Measurements from ENCODE around the gene TMEM94.

DNA sequence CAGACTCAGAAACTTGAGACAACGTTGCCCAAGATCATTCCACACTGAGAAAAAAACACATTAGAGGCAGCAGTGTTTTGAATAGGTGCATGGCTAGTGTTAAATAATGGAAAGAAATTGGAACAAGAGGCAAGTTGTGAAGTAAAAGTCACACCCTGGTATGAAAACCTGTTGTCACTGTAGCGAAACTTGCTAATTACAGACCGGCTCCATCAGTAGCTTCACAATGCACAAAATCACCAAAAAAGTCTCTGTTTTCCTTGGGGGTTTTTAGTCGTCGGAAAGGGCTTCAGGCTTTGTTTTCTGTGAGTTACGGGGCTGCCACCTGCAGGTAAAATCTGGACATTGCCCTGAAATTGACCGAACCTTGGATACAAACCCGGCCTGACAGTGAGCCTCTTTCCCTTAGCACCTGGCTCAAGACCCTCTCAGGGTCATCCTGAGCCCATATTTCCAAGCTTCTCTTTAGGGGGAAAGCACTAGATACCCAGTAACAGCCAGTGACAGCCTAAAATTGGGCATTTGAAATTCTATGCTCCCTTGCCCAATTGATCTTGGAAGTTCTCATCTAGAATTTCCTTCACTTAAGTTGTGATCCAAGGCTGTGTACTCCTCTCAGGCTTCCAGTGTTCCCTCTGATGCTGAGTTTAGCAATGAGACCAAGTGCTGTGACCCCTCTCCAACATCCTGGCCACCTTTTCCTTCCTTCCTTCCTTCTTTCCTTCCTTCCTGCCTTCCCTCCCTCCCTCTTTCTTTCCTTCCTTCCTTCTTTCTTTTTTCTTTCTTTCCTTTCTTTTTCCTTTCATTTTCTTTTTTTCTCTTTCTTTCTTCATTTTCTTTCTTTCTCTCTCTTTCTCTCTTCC, 43.7 kb upstream of the TMEM94 start:
- TF ChIP-seq, protein P1, sequence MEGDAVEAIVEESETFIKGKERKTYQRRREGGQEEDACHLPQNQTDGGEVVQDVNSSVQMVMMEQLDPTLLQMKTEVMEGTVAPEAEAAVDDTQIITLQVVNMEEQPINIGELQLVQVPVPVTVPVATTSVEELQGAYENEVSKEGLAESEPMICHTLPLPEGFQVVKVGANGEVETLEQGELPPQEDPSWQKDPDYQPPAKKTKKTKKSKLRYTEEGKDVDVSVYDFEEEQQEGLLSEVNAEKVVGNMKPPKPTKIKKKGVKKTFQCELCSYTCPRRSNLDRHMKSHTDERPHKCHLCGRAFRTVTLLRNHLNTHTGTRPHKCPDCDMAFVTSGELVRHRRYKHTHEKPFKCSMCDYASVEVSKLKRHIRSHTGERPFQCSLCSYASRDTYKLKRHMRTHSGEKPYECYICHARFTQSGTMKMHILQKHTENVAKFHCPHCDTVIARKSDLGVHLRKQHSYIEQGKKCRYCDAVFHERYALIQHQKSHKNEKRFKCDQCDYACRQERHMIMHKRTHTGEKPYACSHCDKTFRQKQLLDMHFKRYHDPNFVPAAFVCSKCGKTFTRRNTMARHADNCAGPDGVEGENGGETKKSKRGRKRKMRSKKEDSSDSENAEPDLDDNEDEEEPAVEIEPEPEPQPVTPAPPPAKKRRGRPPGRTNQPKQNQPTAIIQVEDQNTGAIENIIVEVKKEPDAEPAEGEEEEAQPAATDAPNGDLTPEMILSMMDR (IDR thresholded peaks at IDR 0.05) = peak; percentile 67 to 78 (median 71)
- TF ChIP-seq POLR2A (IDR thresholded peaks at IDR 0.05) = no peak

Measured in testis (tissue), 2 donors.